ENCODE data around the gene GRM8. TPM values are rescaled to one million over a fixed set of nuclear protein-coding genes. Genes with fewer than 3 reads are reported as not detected.

Gene GRM8
- total and polyA plus RNA-seq, 9 of the 15 experiments (the other 6 are each of a cell fraction or from before 2014, with no cell fraction given), result 0.13 TPM; not detected in 7

GRCh38 chr7:126698909-126699308, 553.8 kb downstream of the GRM8 start (continued):
- TF ChIP-seq ZNF655 (CRISPR knock-in tag; IDR thresholded peaks at IDR 0.05) (no peak), TFE3 (CRISPR knock-in tag; IDR thresholded peaks at IDR 0.05) (no peak), HNRNPK (IDR thresholded peaks at IDR 0.05; ENCODE audit: low read depth, low read length, poor library complexity, severe bottlenecking) (no peak), HMBOX1 (IDR thresholded peaks at IDR 0.05) (peak; percentile 64), NCOA2 (IDR thresholded peaks at IDR 0.05; ENCODE audit: partially characterized antibody in 2 of 2) (peak; percentile 36 to 67), SETDB1 (IDR thresholded peaks at IDR 0.05; ENCODE audit: low read length) (no peak), ZNF561 (CRISPR knock-in tag; conservative IDR thresholded peaks at IDR 0.05) (no peak), MTF1 (CRISPR knock-in tag; IDR thresholded peaks at IDR 0.05; ENCODE audit: borderline replicate concordance) (no peak), GABPA (tag; conservative IDR thresholded peaks at IDR 0.05; ENCODE audit: low read depth) (no peak), ATF2 (CRISPR knock-in tag; IDR thresholded peaks at IDR 0.05) (no peak), CTCF (IDR thresholded peaks at IDR 0.05 in 2 of 3, conservative IDR thresholded peaks at IDR 0.05 in 1 of 3; ENCODE audit: insufficient read depth in 2 of 3, low read depth in 1 of 3, low read length in 3 of 3) (no peak), AFF1 (IDR thresholded peaks at IDR 0.05; ENCODE audit: low read depth in 1 of 2, partially characterized antibody in 2 of 2) (no peak), ZNF217 (CRISPR knock-in tag; IDR thresholded peaks at IDR 0.05) (no peak), ATF7 (IDR thresholded peaks at IDR 0.05) (no peak), SMAD2 (IDR thresholded peaks at IDR 0.05; ENCODE audit: low read depth, low read length) (no peak), ZBED1 (IDR thresholded peaks at IDR 0.05) (no peak), MEIS2 (IDR thresholded peaks at IDR 0.05; ENCODE audit: partially characterized antibody) (peak; percentile 80)

All from K562 (cell line).